H1 (cell line): ENCODE measurements around the gene ZNF213. TPM values are rescaled to one million over a fixed set of nuclear protein-coding genes. Genes with fewer than 3 reads are reported as not detected.
A peak's percentile ranks its signal among the peaks of the same experiment; 100 is the strongest.

Experiments
- CTCF ChIA-PET: fragments of 300-600 bp; sonication (Branson Sonifier 250); formaldehyde crosslinking; loops from one replicate; lab custom pipeline; 2021; ENCODE audit not compliant: partially characterized antibody; lab: Charles Lee
- POLR2A ChIA-PET: fragments of 300-600 bp; sonication (Branson Sonifier 250); formaldehyde crosslinking; loops from one replicate; lab custom pipeline; 2021; ENCODE audit warnings: inconsistent platforms; ENCODE audit not compliant: partially characterized antibody; lab: Charles Lee
- DNase-seq, 2 experiments: peaks; one replicate each; pipeline versions ENCODE4 v3.0.0 to v3.0.0-alpha.2; 2010 to 2022; ENCODE audit warnings: low spot score in 2 of 2, low read depth in 1 of 2, mixed read lengths in 1 of 2
- FAIRE-seq: peaks from 2 replicates; lab custom pipeline; 2011; peaks lifted over from hg19 to GRCh38; lab: Jason Lieb, UNC
- H2AFZ ChIP-seq: 2 replicates; pipeline ENCODE4 v1.8.1; 2012; ENCODE audit warnings: low read length, inconsistent platforms
- H2AK5ac ChIP-seq: 2 replicates; pipeline ENCODE4 v1.6.1; 2013; ENCODE audit warnings: low read depth, low read length
- H2BK120ac ChIP-seq: replicated peaks from 2 replicates; pipeline ENCODE3; 2013; ENCODE audit warnings: low read depth, low read length, inconsistent platforms
- H2BK12ac ChIP-seq: 2 replicates; pipeline ENCODE4 v1.6.1; 2013; ENCODE audit warnings: low read depth, low read length
- H2BK15ac ChIP-seq: 2 replicates; pipeline ENCODE4 v1.6.1; 2013; ENCODE audit warnings: low read length
- H2BK20ac ChIP-seq: 2 replicates; pipeline ENCODE4 v1.6.1; 2013; ENCODE audit warnings: low read length
- H2BK5ac ChIP-seq: 2 replicates; pipeline ENCODE4 v1.6.1; 2013; ENCODE audit warnings: low read depth, low read length
- H3K14ac ChIP-seq: 2 replicates; pipeline ENCODE4 v1.6.1; 2013; ENCODE audit warnings: inconsistent platforms; ENCODE audit not compliant: insufficient read length
- H3K18ac ChIP-seq: 2 replicates; pipeline ENCODE4 v1.6.1; 2013; ENCODE audit warnings: low read length; ENCODE audit errors: extremely low read depth
- H3K23ac ChIP-seq: 2 replicates; pipeline ENCODE4 v1.6.1; 2013; ENCODE audit warnings: inconsistent platforms; ENCODE audit not compliant: insufficient read length
- H3K23me2 ChIP-seq: 2 replicates; pipeline ENCODE4 v1.6.1; 2013; ENCODE audit warnings: low read depth, low read length
- H3K27ac ChIP-seq: 2 replicates; pipeline ENCODE4 v1.6.1; 2011; ENCODE audit warnings: low read depth, low read length, inconsistent platforms
- H3K27me3 ChIP-seq, 4 experiments: replicated peaks in 1 of 4; 1 replicate in 1 of 4; 2 replicates in 3 of 4; pipeline versions ENCODE4 v1.6.1 to v1.8.1; 2011 to 2013; ENCODE audit warnings: low read length in 3 of 4, mild to moderate bottlenecking in 3 of 4, inconsistent platforms in 2 of 4, mixed read lengths in 2 of 4, moderate library complexity in 1 of 4; ENCODE audit not compliant: control insufficient read depth in 3 of 4, insufficient read depth in 3 of 4; ENCODE audit errors: extremely low read depth in 1 of 4
- H3K36me3 ChIP-seq, 4 experiments: 2 replicates each; pipeline versions ENCODE4 v1.6.1 to v1.8.1; 2011 to 2013; ENCODE audit warnings: mild to moderate bottlenecking in 4 of 4, low read length in 3 of 4, moderate library complexity in 2 of 4, control low read depth in 1 of 4, inconsistent platforms in 1 of 4; ENCODE audit not compliant: insufficient read depth in 4 of 4, control insufficient read depth in 2 of 4
- H3K4ac ChIP-seq: replicated peaks from 2 replicates; pipeline ENCODE3; 2013; ENCODE audit warnings: low read length, low read depth, mixed read lengths, inconsistent platforms; ENCODE audit not compliant: insufficient read length
- H3K4me1 ChIP-seq, 4 experiments: replicated peaks in 1 of 4; 1 replicate in 1 of 4; 2 replicates in 3 of 4; pipeline versions ENCODE4 v1.6.1 to v1.8.1; 2011 to 2013; ENCODE audit warnings: low read length in 3 of 4, inconsistent platforms in 2 of 4, mixed read lengths in 1 of 4; ENCODE audit not compliant: insufficient read depth in 4 of 4, control insufficient read depth in 3 of 4
- H3K4me2 ChIP-seq, 2 experiments: 2 replicates each; pipeline versions ENCODE4 v1.6.1 to v1.8.1; 2011 to 2013; ENCODE audit warnings: low read depth in 2 of 2, low read length in 2 of 2, control low read depth in 1 of 2, inconsistent platforms in 1 of 2, mild to moderate bottlenecking in 1 of 2; ENCODE audit not compliant: insufficient read depth in 1 of 2
- H3K4me3 ChIP-seq, 4 experiments: fragments of 200-600, 300-600 bp in 1 of 4; sonication (generic), shearing (Covaris generic), sonication (Bioruptor Twin) in 1 of 4; 2 replicates each; pipeline versions ENCODE4 v1.5.1 to v1.8.1; 2011 to 2016; ENCODE audit warnings: low read length in 4 of 4, low read depth in 3 of 4, control low read depth in 2 of 4, inconsistent platforms in 2 of 4, mild to moderate bottlenecking in 2 of 4, mixed read lengths in 1 of 4, moderate library complexity in 1 of 4; ENCODE audit not compliant: insufficient read depth in 2 of 4; ENCODE audit errors: extremely low read depth in 1 of 4
- H3K56ac ChIP-seq: replicated peaks from 2 replicates; pipeline ENCODE3; 2013; ENCODE audit warnings: low read depth, mild to moderate bottlenecking, mixed read lengths, low read length, inconsistent platforms; ENCODE audit not compliant: insufficient read length
- H3K79me1 ChIP-seq: 2 replicates; pipeline ENCODE4 v1.6.1; 2013; ENCODE audit warnings: low read depth, low read length, control low read depth
- H3K79me2 ChIP-seq, 2 experiments: 2 replicates each; pipeline versions ENCODE4 v1.6.1 to v1.8.1; 2012 to 2013; ENCODE audit warnings: low read length in 2 of 2, mild to moderate bottlenecking in 2 of 2, inconsistent platforms in 1 of 2; ENCODE audit not compliant: insufficient read depth in 2 of 2, control insufficient read depth in 1 of 2
- H3K9ac ChIP-seq, 4 experiments: replicated peaks in 1 of 4; 1 replicate in 1 of 4; 2 replicates in 3 of 4; pipeline versions ENCODE4 v1.6.1 to v1.8.1; 2011 to 2013; ENCODE audit warnings: low read depth in 3 of 4, low read length in 3 of 4, control low read depth in 2 of 4, mild to moderate bottlenecking in 2 of 4, moderate library complexity in 2 of 4, inconsistent platforms in 1 of 4; ENCODE audit errors: extremely low read depth in 1 of 4
- H3K9me3 ChIP-seq, 2 experiments: 2 replicates each; pipeline versions ENCODE4 v1.6.1 to v1.8.1; 2012 to 2013; ENCODE audit warnings: mild to moderate bottlenecking in 2 of 2, moderate library complexity in 2 of 2, control low read depth in 1 of 2, inconsistent platforms in 1 of 2, low read depth in 1 of 2, low read length in 1 of 2, mixed read lengths in 1 of 2; ENCODE audit not compliant: insufficient read depth in 2 of 2
- H4K20me1 ChIP-seq, 2 experiments: replicated peaks in 1 of 2; 2 replicates each; pipeline versions ENCODE3 to v1.8.1; 2011 to 2013; ENCODE audit warnings: inconsistent platforms in 2 of 2, low read length in 2 of 2, mild to moderate bottlenecking in 1 of 2; ENCODE audit not compliant: insufficient read depth in 2 of 2, control insufficient read depth in 1 of 2
- H4K5ac ChIP-seq: 2 replicates; pipeline ENCODE4 v1.6.1; 2013; ENCODE audit warnings: low read length, low read depth, mixed read lengths, inconsistent platforms; ENCODE audit not compliant: insufficient read length
- H4K8ac ChIP-seq: 2 replicates; pipeline ENCODE4 v1.8.0; 2013; ENCODE audit warnings: mild to moderate bottlenecking, moderate library complexity, low read length, inconsistent platforms; ENCODE audit not compliant: insufficient read depth; ENCODE audit errors: extremely low read depth
- H4K91ac ChIP-seq: replicated peaks from 2 replicates; pipeline ENCODE3; 2013; ENCODE audit warnings: low read length, mixed read lengths, inconsistent platforms; ENCODE audit not compliant: insufficient read length
- ASH2L ChIP-seq: fragments of 200-600, 300-600 bp; sonication (generic); IDR thresholded peaks from one replicate; pipeline ENCODE4 v1.7.1; 2017; ENCODE audit warnings: low read length
- BACH1 ChIP-seq: IDR thresholded peaks from 2 replicates; pipeline ENCODE4 v1.6.1; 2012; ENCODE audit warnings: low read length, improper control_type of control experiment
- CBX8 ChIP-seq: fragments of 300-800, 300-1000 bp; sonication (generic); IDR thresholded peaks from 2 replicates; pipeline ENCODE4 v1.7.1; 2016; ENCODE audit warnings: low read depth, low read length, borderline replicate concordance
- CEBPB ChIP-seq: IDR thresholded peaks from 2 replicates; pipeline ENCODE4 v1.6.1; 2012; ENCODE audit warnings: low read depth, low read length
- MAFK ChIP-seq: IDR thresholded peaks from 2 replicates; pipeline ENCODE4 v1.6.1; 2012; ENCODE audit warnings: low read depth, mild to moderate bottlenecking, improper control_type of control experiment, low read length
- PHF8 ChIP-seq: fragments of 200-600 bp; sonication (generic); conservative IDR thresholded peaks from 2 replicates; pipeline ENCODE4 v1.7.1; 2012; ENCODE audit warnings: low read depth, mild to moderate bottlenecking, inconsistent platforms, low read length, moderate library complexity
- SAP30 ChIP-seq: fragments of 300-600 bp; sonication (generic); IDR thresholded peaks from 2 replicates; pipeline ENCODE4 v1.7.1; 2012; ENCODE audit warnings: low read length, moderate library complexity, mild to moderate bottlenecking, inconsistent platforms; ENCODE audit not compliant: insufficient read depth, insufficient replicate concordance
- SP2 ChIP-seq: IDR thresholded peaks from 2 replicates; pipeline ENCODE4 v1.6.1; 2012; ENCODE audit warnings: mild to moderate bottlenecking, low read length, inconsistent platforms
- TEAD4 ChIP-seq: IDR thresholded peaks from 2 replicates; pipeline ENCODE4 v1.6.1; 2012; ENCODE audit warnings: low read depth, low read length, inconsistent platforms, mixed read lengths
- YY1 ChIP-seq: IDR thresholded peaks from 2 replicates; pipeline ENCODE4 v1.6.1; 2011; ENCODE audit warnings: low read depth, mild to moderate bottlenecking, low read length
- WGBS, 2 experiments: shearing (Covaris generic) in 1 of 2; methylation state at CpG; one replicate each; pipeline versions ENCODE4 v1.1.6 to v1.1.7; 2013 to 2015; ENCODE audit warnings: low lambda C conversion rate in 2 of 2, mixed read lengths in 2 of 2, inconsistent platforms in 1 of 2, low coverage in 1 of 2, missing lambda C conversion rate in 1 of 2; ENCODE audit not compliant: insufficient replicate concordance in 2 of 2, insufficient coverage in 1 of 2, insufficient read length in 1 of 2; ENCODE audit errors: extremely low coverage in 1 of 2, missing lambda C conversion rate in 1 of 2; 5-methylcytosine and 5-hydroxymethylcytosine counted together
- polyA plus RNA-seq, 7 experiments: library from polyadenylated mRNA; depleted of rRNA in 3 of 7; stranded (reverse) in 5 of 7; unstranded in 2 of 7; fragments of >200 nt in 5 of 7; fragments of 200-250 nt in 2 of 7; gene quantifications; 1 replicate in 5 of 7; 2 replicates in 1 of 7; 4 replicates in 1 of 7; pipeline versions ENCODE4 v1.2.1 to v1.2.3, GENCODE V29; 2011 to 2013; ENCODE audit warnings: missing spikeins in 2 of 7, mixed read lengths in 2 of 7
- total RNA-seq: library from RNA; stranded (reverse); fragmentation: NEBNext Ultra II Directional; extraction: Animal tissue kit (Norgen Biotek cat#: 25700); gene quantifications from 2 replicates; pipeline ENCODE4 v1.2.1, GENCODE V29; 2021
- TF ChIP-seq, protein P1 (sequence below): IDR thresholded peaks from 2 replicates; pipeline ENCODE4 v1.6.1; 2012; ENCODE audit warnings: inconsistent platforms

Gene ZNF213
- total and polyA plus RNA-seq, 2 of the 8 experiments (the other 6 are each of a cell fraction or from before 2014, with no cell fraction given): 1.6 to 6.9 TPM

DNA sequence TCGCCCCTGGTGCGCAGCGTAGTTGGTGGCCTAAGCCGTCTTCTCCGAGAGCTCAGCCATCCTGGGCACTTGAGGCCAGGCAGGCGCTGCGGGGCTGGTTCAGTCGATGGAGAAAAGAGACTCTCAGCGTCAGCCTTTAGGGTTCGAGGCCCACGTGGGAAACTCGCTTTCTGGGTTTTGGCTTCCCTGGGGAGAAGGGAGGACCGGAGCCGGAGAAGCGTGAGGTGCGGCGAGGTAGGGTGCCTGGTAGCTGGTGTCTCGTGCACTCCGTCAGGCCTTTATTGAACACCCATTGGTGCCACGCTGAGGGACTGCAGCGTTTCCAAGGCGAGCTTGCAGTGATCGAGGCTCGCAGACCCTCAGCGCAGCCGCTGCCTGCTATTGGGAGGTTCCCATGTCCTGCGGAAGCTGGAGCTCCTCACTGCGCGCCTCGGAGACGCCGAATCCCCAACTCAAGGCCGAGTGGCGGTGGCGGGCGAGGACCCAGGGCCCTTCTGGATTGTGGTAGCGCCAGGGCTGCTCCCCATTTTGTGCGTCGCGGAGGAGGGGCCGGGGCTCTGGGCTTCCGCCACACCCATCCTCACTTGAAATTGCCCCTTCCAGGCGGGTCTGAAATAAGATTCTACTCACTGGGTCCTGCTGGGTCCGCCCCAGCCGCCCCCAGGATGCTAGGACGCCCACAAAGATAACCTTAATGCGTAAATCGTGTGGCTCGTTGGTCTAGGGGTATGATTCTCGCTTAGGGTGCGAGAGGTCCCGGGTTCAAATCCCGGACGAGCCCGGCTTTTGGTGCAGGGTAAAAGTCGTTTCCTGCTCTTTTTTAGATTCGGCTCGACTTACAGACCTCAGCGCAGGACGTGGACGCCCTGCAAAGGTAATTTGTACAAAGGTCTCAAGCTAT lies 54.3 kb downstream of the ZNF213 start:
- no peaks in the 10 kb centered on the region; a peak in 1 of 4 replicates for H3K9me3 ChIP-seq
- peak overlapping the region; percentile 72 for H2BK120ac ChIP-seq
- H3K79me1 ChIP-seq: no peaks in the 10 kb centered on the region
- H4K8ac ChIP-seq: no peak overlapping the region; the same call in 1 of the 2 replicates
- H3K23me2 ChIP-seq: peaks cover 17% of the 10 kb centered on the region
- H3K36me3 ChIP-seq: no peaks in the 10 kb centered on the region
- ChIA-PET POLR2A (interaction anchor here (0.6 to 2.3 kb wide), 7 partner anchors 9 to 142 kb away, joined by 3 to 13 read pairs (median 6); partner anchors contain the start of gene ZNF263), CTCF (interaction anchor here (0.7 to 1.5 kb wide), 7 partner anchors 9 to 78 kb away, joined by 3 to 5 read pairs (median 3); no protein-coding TSS in a partner anchor)
- H3K4me3 ChIP-seq: peak overlapping the region; percentile 93 to 99 (median 94)
- peak overlapping the region; percentile 98; the same call in 1 of the 2 replicates for H2BK15ac ChIP-seq
- H3K14ac ChIP-seq: no peak overlapping the region
- H3K27ac ChIP-seq: no peak overlapping the region
- H2AFZ ChIP-seq: peak overlapping the region; percentile 96
- WGBS, 2 experiments: 2% methylated on average over 61 of the region's 61 CpGs; no CpG with 5 or more reads in 1 of the 2 experiments
- peak overlapping the region; percentile 73 for H4K91ac ChIP-seq
- no peaks in the 10 kb centered on the region for H4K20me1 ChIP-seq
- H3K4me2 ChIP-seq: peak overlapping the region; percentile 97 to 98
- H3K79me2 ChIP-seq: no peaks in the 10 kb centered on the region
- DNase-seq (peak in 1 of 2 experiments; percentile 96), FAIRE-seq (no peak)
- peaks cover 5 to 17% (median 14%) of the 10 kb centered on the region in 4 experiments for H3K27me3 ChIP-seq
- no peak overlapping the region for H3K4ac ChIP-seq
- peak overlapping the region in 3 of 4 experiments; percentile 45 to 61 (median 55); a peak in 6 of 7 replicates for H3K9ac ChIP-seq
- H2BK12ac ChIP-seq: peak overlapping the region; percentile 60; the same call in 1 of the 2 replicates
- H2BK5ac ChIP-seq: peak overlapping the region; percentile 88; the same call in 1 of the 2 replicates
- H3K4me1 ChIP-seq: peaks cover 0 to 5% (median 0%) of the 10 kb centered on the region in 4 experiments; a peak in 2 of 7 replicates
- H2AK5ac ChIP-seq: no peak overlapping the region
- H3K18ac ChIP-seq: peak overlapping the region; percentile 93
- H3K23ac ChIP-seq: no peak overlapping the region
- H4K5ac ChIP-seq: no peak overlapping the region
- peak overlapping the region; percentile 86; the same call in 1 of the 2 replicates for H2BK20ac ChIP-seq
- peak overlapping the region; percentile 46 for H3K56ac ChIP-seq
- TF ChIP-seq PHF8: peak; percentile 37
- TF ChIP-seq ASH2L: peak; percentile 94
- TF ChIP-seq YY1: no peak
- 0 out of 2 replicates have a peak, but pooled peaks have one; percentile 43 for TF ChIP-seq CEBPB
- peak; percentile 54; the same call in 1 of the 2 replicates for TF ChIP-seq MAFK
- peak; percentile 40 for TF ChIP-seq SAP30
- no peak for TF ChIP-seq SP2
- TF ChIP-seq, protein P1, sequence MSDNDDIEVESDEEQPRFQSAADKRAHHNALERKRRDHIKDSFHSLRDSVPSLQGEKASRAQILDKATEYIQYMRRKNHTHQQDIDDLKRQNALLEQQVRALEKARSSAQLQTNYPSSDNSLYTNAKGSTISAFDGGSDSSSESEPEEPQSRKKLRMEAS: peak; percentile 44
- no peak for TF ChIP-seq CBX8
- peak; percentile 57 for TF ChIP-seq TEAD4
- no peak for TF ChIP-seq BACH1
